ENCODE measurements around the gene PNPO.
"Not testable (repeated sequence)": the region's sequence is repeated elsewhere in the genome, so short reads cannot be mapped to it uniquely, and the experiment has no call there.

Gene PNPO

GRCh38 chr17:47980541-47980940 lies 39.2 kb downstream of the PNPO start:
- DNase-seq = no peak

GRCh38 chr17:47981462-47981861 lies 40.1 kb downstream of the PNPO start:
- peak in 1 of 2 donors; percentile 40 for DNase-seq

GRCh38 chr17:47982091-47982617 lies 40.8 kb downstream of the PNPO start:
- no peak for DNase-seq

GRCh38 chr17:47982645-47983390 lies 41.4 kb downstream of the PNPO start:
- DNase-seq = no peak

GRCh38 chr17:47983492-47984223 lies 42.3 kb downstream of the PNPO start:
- DNase-seq = no peak

- DNase-seq = no peak
These were observed 45.1 kb downstream of the PNPO start for GRCh38 chr17:47986520-47986919.

- no peak for DNase-seq
These were observed 46.0 kb downstream of the PNPO start for GRCh38 chr17:47987240-47987835.

- not testable (repeated sequence) for DNase-seq
These were observed 47.1 kb downstream of the PNPO start for GRCh38 chr17:47988445-47988844.

GRCh38 chr17:47989159-47989558 lies 47.8 kb downstream of the PNPO start:
- DNase-seq = no peak

- DNase-seq = no peak
These were observed 48.3 kb downstream of the PNPO start for GRCh38 chr17:47989700-47990099.

- DNase-seq = no peak
These were observed 49.8 kb downstream of the PNPO start for GRCh38 chr17:47990962-47991731.

- no peak for DNase-seq
These were observed 50.8 kb downstream of the PNPO start for GRCh38 chr17:47992216-47992615.

- DNase-seq = no peak
These were observed 51.7 kb downstream of the PNPO start for GRCh38 chr17:47993031-47993564.

- no peak for DNase-seq
These were observed 52.6 kb downstream of the PNPO start for GRCh38 chr17:47993964-47994363.

- no peak for DNase-seq
These were observed 53.4 kb downstream of the PNPO start for GRCh38 chr17:47994724-47995123.

GRCh38 chr17:47995241-47995935 lies 54.0 kb downstream of the PNPO start:
- no peak for DNase-seq

GRCh38 chr17:47996201-47996600 lies 54.8 kb downstream of the PNPO start:
- DNase-seq = no peak

- no peak for DNase-seq
These were observed 56.2 kb downstream of the PNPO start for GRCh38 chr17:47997586-47997985.

GRCh38 chr17:47998044-47998443 lies 56.7 kb downstream of the PNPO start:
- no peak for DNase-seq
